SK-N-SH treated with all-trans-retinoic acid at 6 μM for 48 hours (cell line): ENCODE data around the gene DAB2IP.

Source experiments
- ATAC-seq: fragments of 200-7000 bp; cut with Tn5 transposase; 3 replicates; pipeline ENCODE4 v1.9.1; 2020; ENCODE audit warnings: mild to moderate bottlenecking, moderate library complexity
- ARNTL ChIP-seq: fragments of 450-650 bp; formaldehyde crosslinking; IDR thresholded peaks from 2 replicates; pipeline ENCODE4 v1.5.0; 2020; ENCODE audit warnings: low read depth, mild to moderate bottlenecking, moderate library complexity, borderline replicate concordance
- BACH2 ChIP-seq: fragments of 250-450 bp; sonication (Bioruptor Pico); IDR thresholded peaks from 2 replicates; pipeline ENCODE4 v1.9.0; 2021; ENCODE audit warnings: mild to moderate bottlenecking, borderline replicate concordance
- CREB5 ChIP-seq: fragments of 250-450 bp; sonication (Bioruptor Pico); IDR thresholded peaks from 2 replicates; pipeline ENCODE4 v1.5.1; 2020; ENCODE audit warnings: low read depth, mild to moderate bottlenecking, moderate library complexity
- CSDC2 ChIP-seq: fragments of 250-450 bp; sonication (Bioruptor Pico); IDR thresholded peaks from 2 replicates; pipeline ENCODE4 v1.5.0; 2020; ENCODE audit warnings: mild to moderate bottlenecking, moderate library complexity
- CSRNP3 ChIP-seq: fragments of 250-450 bp; sonication (Bioruptor Pico); IDR thresholded peaks from 2 replicates; pipeline ENCODE4 v1.5.1; 2021; ENCODE audit warnings: mild to moderate bottlenecking, moderate library complexity
- ESRRG ChIP-seq: fragments of 250-450 bp; sonication (Bioruptor Pico); IDR thresholded peaks from 2 replicates; pipeline ENCODE4 v1.6.1; 2021; ENCODE audit warnings: mild to moderate bottlenecking
- GLIS3 ChIP-seq: fragments of 250-450 bp; sonication (Bioruptor Pico); IDR thresholded peaks from 2 replicates; pipeline ENCODE4 v1.5.0; 2020; ENCODE audit warnings: mild to moderate bottlenecking, moderate library complexity
- ISL1 ChIP-seq: fragments of 250-450 bp; sonication (Bioruptor Pico); IDR thresholded peaks from 2 replicates; pipeline ENCODE4 v2.1.2; 2022; ENCODE audit warnings: mild to moderate bottlenecking, moderate library complexity
- OSR1 ChIP-seq: fragments of 250-450 bp; sonication (Bioruptor Pico); IDR thresholded peaks from 2 replicates; pipeline ENCODE4 v1.8.0; 2022; ENCODE audit warnings: moderate library complexity, mild to moderate bottlenecking, inconsistent platforms
- POU6F1 ChIP-seq: fragments of 250-450 bp; sonication (Bioruptor Pico); IDR thresholded peaks from 2 replicates; pipeline ENCODE4 v1.8.0; 2021; ENCODE audit warnings: low read depth, mild to moderate bottlenecking, moderate library complexity, borderline replicate concordance
- PPARA ChIP-seq: fragments of 250-450 bp; sonication (Bioruptor Pico); IDR thresholded peaks from 2 replicates; pipeline ENCODE4 v1.5.0; 2020; ENCODE audit warnings: mild to moderate bottlenecking, borderline replicate concordance
- SNAI2 ChIP-seq: fragments of 250-450 bp; sonication (Bioruptor Pico); IDR thresholded peaks from 2 replicates; pipeline ENCODE4 v1.5.0; 2020; ENCODE audit warnings: mild to moderate bottlenecking, moderate library complexity
- TCF4 ChIP-seq: fragments of 250-450 bp; sonication (Bioruptor Pico); IDR thresholded peaks from 2 replicates; pipeline ENCODE4 v1.8.0; 2021; ENCODE audit warnings: mild to moderate bottlenecking, moderate library complexity, borderline replicate concordance
- TOX ChIP-seq: fragments of 250-450 bp; sonication (Bioruptor Pico); IDR thresholded peaks from 2 replicates; pipeline ENCODE4 v1.8.0; 2021; ENCODE audit warnings: mild to moderate bottlenecking, moderate library complexity, borderline replicate concordance
- ZC3H10 ChIP-seq: fragments of 250-450 bp; sonication (Bioruptor Pico); IDR thresholded peaks from 2 replicates; pipeline ENCODE4 v1.5.1; 2021; ENCODE audit warnings: mild to moderate bottlenecking, moderate library complexity
- ZFP3 ChIP-seq: fragments of 250-450 bp; sonication (Bioruptor Pico); IDR thresholded peaks from 2 replicates; pipeline ENCODE4 v1.5.0; 2020; ENCODE audit warnings: mild to moderate bottlenecking, moderate library complexity
- ZFP30 ChIP-seq: fragments of 450-650 bp; formaldehyde crosslinking; IDR thresholded peaks from 2 replicates; pipeline ENCODE4 v1.5.0; 2022; ENCODE audit warnings: mild to moderate bottlenecking, moderate library complexity
- ZNF565 ChIP-seq: fragments of 450-650 bp; formaldehyde crosslinking; conservative IDR thresholded peaks from 2 replicates; pipeline ENCODE4 v1.5.0; 2020; ENCODE audit warnings: low read depth, mild to moderate bottlenecking, moderate library complexity
- ZNF8 ChIP-seq: fragments of 450-650 bp; formaldehyde crosslinking; IDR thresholded peaks from 2 replicates; pipeline ENCODE4 v1.5.0; 2020; ENCODE audit warnings: mild to moderate bottlenecking, moderate library complexity
- TF ChIP-seq, protein P1 (sequence below): fragments of 250-450 bp; sonication (Bioruptor Pico); IDR thresholded peaks from 2 replicates; pipeline ENCODE4 v1.8.0; 2020; ENCODE audit warnings: mild to moderate bottlenecking, moderate library complexity, borderline replicate concordance
- TF ChIP-seq, protein P2 (sequence below): fragments of 250-450 bp; sonication (Bioruptor Pico); IDR thresholded peaks from 2 replicates; pipeline ENCODE4 v1.5.0; 2020; ENCODE audit warnings: mild to moderate bottlenecking, moderate library complexity

DAB2IP gene

GRCh38 chr9:121807823-121808278, 156.4 kb downstream of the DAB2IP start (continued):
- TF ChIP-seq CSRNP3 (CRISPR knock-in tag) = no peak
- TF ChIP-seq, protein P1, sequence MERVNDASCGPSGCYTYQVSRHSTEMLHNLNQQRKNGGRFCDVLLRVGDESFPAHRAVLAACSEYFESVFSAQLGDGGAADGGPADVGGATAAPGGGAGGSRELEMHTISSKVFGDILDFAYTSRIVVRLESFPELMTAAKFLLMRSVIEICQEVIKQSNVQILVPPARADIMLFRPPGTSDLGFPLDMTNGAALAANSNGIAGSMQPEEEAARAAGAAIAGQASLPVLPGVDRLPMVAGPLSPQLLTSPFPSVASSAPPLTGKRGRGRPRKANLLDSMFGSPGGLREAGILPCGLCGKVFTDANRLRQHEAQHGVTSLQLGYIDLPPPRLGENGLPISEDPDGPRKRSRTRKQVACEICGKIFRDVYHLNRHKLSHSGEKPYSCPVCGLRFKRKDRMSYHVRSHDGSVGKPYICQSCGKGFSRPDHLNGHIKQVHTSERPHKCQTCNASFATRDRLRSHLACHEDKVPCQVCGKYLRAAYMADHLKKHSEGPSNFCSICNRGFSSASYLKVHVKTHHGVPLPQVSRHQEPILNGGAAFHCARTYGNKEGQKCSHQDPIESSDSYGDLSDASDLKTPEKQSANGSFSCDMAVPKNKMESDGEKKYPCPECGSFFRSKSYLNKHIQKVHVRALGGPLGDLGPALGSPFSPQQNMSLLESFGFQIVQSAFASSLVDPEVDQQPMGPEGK (CRISPR knock-in tag) = no peak

- no peak for ATAC-seq
- TF ChIP-seq ZFP3 (CRISPR knock-in tag) (no peak), ARNTL (CRISPR knock-in tag) (no peak), CSDC2 (no peak), ZNF8 (no peak), CREB5 (CRISPR knock-in tag) (no peak), TCF4 (CRISPR knock-in tag) (no peak), TOX (no peak), GLIS3 (CRISPR knock-in tag) (no peak), BACH2 (no peak), CSRNP3 (CRISPR knock-in tag) (no peak), PPARA (CRISPR knock-in tag) (no peak), ZFP30 (CRISPR knock-in tag) (no peak), POU6F1 (CRISPR knock-in tag) (no peak), OSR1 (CRISPR knock-in tag) (no peak), ISL1 (no peak)
These were observed 157.3 kb downstream of the DAB2IP start for GRCh38 chr9:121808781-121809180.

DNA sequence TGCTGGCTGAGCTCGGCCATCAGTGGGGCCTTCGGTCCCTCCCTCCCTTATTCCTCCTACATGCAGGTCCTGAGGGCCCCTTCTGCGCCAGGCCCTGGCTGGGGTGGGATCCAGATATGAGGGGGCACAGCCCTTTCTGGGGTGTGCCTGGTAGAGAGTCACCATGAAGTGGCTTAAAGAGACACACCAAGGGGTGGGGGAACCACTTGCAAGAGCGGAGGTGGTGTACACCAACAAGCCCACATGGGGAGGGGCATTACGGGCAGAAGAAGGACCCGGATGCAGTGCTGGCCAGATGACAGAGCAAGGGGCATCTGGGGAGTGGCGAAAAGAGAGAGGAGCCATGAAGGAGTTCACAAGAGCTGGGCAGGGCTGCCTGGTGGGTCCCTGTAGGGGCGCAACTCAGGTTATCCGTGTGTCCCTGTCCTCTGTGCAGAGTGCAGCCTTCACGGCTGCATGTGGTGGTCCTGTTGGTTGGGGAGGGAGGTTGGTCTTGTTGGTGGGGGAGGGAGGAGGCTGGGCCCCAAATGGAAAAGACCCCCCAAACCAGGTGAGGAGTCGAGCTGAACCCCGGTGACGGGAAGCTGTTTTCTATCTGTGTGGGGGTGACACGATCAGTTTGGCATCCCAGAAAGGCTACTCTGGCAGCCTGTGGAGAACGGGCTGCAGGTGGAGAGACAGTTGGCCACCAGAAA, 158.1 kb downstream of the DAB2IP start:
- no peak for ATAC-seq
- TF ChIP-seq TCF4 (CRISPR knock-in tag) (no peak), ESRRG (CRISPR knock-in tag) (no peak), BACH2 (no peak), GLIS3 (CRISPR knock-in tag) (no peak), ZNF565 (CRISPR knock-in tag) (no peak), OSR1 (CRISPR knock-in tag) (no peak), ZC3H10 (no peak), CSDC2 (no peak), CSRNP3 (CRISPR knock-in tag) (no peak), SNAI2 (CRISPR knock-in tag) (no peak), TOX (no peak)
- TF ChIP-seq, protein P1 (CRISPR knock-in tag) = no peak
- TF ChIP-seq, protein P2, sequence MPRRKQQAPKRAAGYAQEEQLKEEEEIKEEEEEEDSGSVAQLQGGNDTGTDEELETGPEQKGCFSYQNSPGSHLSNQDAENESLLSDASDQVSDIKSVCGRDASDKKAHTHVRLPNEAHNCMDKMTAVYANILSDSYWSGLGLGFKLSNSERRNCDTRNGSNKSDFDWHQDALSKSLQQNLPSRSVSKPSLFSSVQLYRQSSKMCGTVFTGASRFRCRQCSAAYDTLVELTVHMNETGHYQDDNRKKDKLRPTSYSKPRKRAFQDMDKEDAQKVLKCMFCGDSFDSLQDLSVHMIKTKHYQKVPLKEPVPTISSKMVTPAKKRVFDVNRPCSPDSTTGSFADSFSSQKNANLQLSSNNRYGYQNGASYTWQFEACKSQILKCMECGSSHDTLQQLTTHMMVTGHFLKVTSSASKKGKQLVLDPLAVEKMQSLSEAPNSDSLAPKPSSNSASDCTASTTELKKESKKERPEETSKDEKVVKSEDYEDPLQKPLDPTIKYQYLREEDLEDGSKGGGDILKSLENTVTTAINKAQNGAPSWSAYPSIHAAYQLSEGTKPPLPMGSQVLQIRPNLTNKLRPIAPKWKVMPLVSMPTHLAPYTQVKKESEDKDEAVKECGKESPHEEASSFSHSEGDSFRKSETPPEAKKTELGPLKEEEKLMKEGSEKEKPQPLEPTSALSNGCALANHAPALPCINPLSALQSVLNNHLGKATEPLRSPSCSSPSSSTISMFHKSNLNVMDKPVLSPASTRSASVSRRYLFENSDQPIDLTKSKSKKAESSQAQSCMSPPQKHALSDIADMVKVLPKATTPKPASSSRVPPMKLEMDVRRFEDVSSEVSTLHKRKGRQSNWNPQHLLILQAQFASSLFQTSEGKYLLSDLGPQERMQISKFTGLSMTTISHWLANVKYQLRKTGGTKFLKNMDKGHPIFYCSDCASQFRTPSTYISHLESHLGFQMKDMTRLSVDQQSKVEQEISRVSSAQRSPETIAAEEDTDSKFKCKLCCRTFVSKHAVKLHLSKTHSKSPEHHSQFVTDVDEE = no peak
